ENCODE results near the gene BABAM2.
A peak's percentile ranks its signal among the peaks of the same experiment; 100 is the strongest.

Gene BABAM2

GRCh38 chr2:28160986-28161425, 270.5 kb downstream of the BABAM2 start:
- H3K27ac ChIP-seq = no peak overlapping the region
- TF ChIP-seq CTCF (conservative IDR thresholded peaks at IDR 0.05) = no peak

GRCh38 chr2:28161466-28161865, 270.9 kb downstream of the BABAM2 start:
- no peak overlapping the region for H3K27ac ChIP-seq
- TF ChIP-seq CTCF (conservative IDR thresholded peaks at IDR 0.05) = no peak

GRCh38 chr2:28162564-28162963, 272.0 kb downstream of the BABAM2 start:
- H3K27ac ChIP-seq = peak overlapping the region; percentile 87
- no peak for TF ChIP-seq CTCF (conservative IDR thresholded peaks at IDR 0.05)

- no peak for TF ChIP-seq CTCF (conservative IDR thresholded peaks at IDR 0.05)
- H3K27ac ChIP-seq = peak overlapping the region; percentile 87
These were observed 272.5 kb downstream of the BABAM2 start for GRCh38 chr2:28163028-28163427.

GRCh38 chr2:28163627-28164279, 273.2 kb downstream of the BABAM2 start:
- TF ChIP-seq CTCF (conservative IDR thresholded peaks at IDR 0.05) = no peak
- H3K27ac ChIP-seq = peak overlapping the region; percentile 87

GRCh38 chr2:28164280-28164801, 273.8 kb downstream of the BABAM2 start:
- no peak for TF ChIP-seq CTCF (conservative IDR thresholded peaks at IDR 0.05)
- H3K27ac ChIP-seq = peak overlapping the region; percentile 87

- TF ChIP-seq CTCF (conservative IDR thresholded peaks at IDR 0.05) = no peak
- peak overlapping the region; percentile 87 for H3K27ac ChIP-seq
These were observed 274.6 kb downstream of the BABAM2 start for GRCh38 chr2:28165087-28165635.

All from VCaP (cell line).